ENCODE results near the gene MCM10. TPM values are rescaled to one million over a fixed set of nuclear protein-coding genes. Genes with fewer than 3 reads are reported as not detected.

MCM10 gene
- total and polyA plus RNA-seq, 2 of the 4 experiments (the other 2 are of a cell fraction): 5.4 to 11.8 TPM

Small RNA genes within 50 kb of the gene (microRNA-seq; reads per million reads assigned to microRNA genes)
- not detected for gene RNU6-6P (ENCODE audit: insufficient read depth, insufficient read length)

Small RNA genes within 50 kb of the gene (small RNA-seq; reads per million reads assigned to genes)
- gene RNU6-6P: 0.14 to 28.3 (median 0.51) reads per million in 5 experiments

Other genes starting within 250 kb of the MCM10 start
- under 0.01 and 0.36 TPM in 2 replicates for gene CCDC3, start 159.8 kb upstream of the MCM10 start, total RNA-seq (2012; rRNA removed)
- 0.24 and 0.29 TPM in 2 replicates for gene CCDC3, start 159.8 kb upstream of the MCM10 start, polyA plus RNA-seq (2012; rRNA removed)
- 34.8 and 56.9 TPM in 2 replicates for gene OPTN, start 61.4 kb upstream of the MCM10 start, total RNA-seq (2012; rRNA removed)
- 39.1 and 41.4 TPM in 2 replicates for gene OPTN, start 61.4 kb upstream of the MCM10 start, polyA plus RNA-seq (2012; rRNA removed)
- gene UCMA, start 72.8 kb downstream of the MCM10 start, total RNA-seq (2012; rRNA removed): not detected in 2 replicates
- not detected in 2 replicates for gene UCMA, start 72.8 kb downstream of the MCM10 start, polyA plus RNA-seq (2012; rRNA removed)
- gene PHYH, start 138.5 kb downstream of the MCM10 start, total RNA-seq (2012; rRNA removed): 9.7 and 10.9 TPM in 2 replicates
- gene PHYH, start 138.5 kb downstream of the MCM10 start, polyA plus RNA-seq (2012; rRNA removed): 10.7 and 13.4 TPM in 2 replicates
- 46.9 and 69.4 TPM in 2 replicates for gene SEPHS1, start 186.7 kb downstream of the MCM10 start, total RNA-seq (2012; rRNA removed)
- gene SEPHS1, start 186.7 kb downstream of the MCM10 start, polyA plus RNA-seq (2012; rRNA removed): 39.4 and 40.4 TPM in 2 replicates

All from IMR-90 (cell line).